Measurements from ENCODE around the gene SLC12A5.
"Not testable (repeated sequence)": the region's sequence is repeated elsewhere in the genome, so short reads cannot be mapped to it uniquely, and the experiment has no call there.

SLC12A5 gene

DNA sequence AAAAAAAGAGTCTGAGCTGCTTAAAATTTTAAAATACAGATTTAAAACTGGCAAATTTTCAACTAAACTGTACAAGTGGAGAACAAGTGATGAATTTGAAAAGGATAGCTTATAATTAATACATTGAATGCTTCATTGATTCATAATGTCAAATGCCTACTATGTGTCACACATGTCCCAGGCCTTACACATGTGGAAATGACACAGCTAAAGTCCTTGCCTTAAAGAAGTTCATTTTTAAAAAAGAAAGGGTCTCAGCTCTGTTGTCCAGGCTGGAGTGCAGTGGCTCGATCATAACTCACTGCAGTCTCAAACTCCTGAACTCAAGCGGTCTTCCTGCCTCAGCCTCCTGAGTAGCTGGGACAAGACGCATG is 55.8 kb downstream of the SLC12A5 start:
- no peak for DNase-seq

DNA sequence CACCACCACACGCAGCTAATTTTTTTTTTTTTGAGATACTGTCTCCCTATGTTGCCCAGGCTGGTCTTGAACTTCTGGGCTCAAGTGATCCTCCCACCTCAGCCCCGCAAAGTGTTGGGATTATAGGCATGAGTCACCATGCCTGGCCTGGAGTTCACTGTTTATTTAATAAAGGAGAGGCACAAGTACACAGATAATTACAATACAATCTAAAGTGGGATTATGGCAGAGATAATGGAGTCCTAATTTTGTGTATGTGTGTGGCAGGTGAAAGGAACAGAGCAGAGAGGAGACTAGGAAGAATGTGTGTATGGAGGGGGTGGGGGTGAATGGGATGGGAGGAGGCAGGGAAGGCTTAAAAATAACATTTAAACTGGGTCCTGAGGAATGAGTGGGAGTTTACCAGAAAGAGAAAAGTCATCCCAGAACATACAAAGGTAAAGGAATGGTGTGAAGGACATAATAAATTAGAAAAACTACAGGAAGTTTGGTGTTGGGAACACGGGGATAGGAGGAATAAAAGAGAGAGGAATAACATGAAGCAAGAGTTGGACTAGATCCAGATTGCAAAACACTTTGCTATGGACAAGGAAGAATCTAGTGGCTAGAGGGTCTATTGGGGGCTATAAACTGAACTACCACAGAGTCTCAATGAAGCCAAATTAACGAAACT is 56.3 kb downstream of the SLC12A5 start:
- no peak for DNase-seq

DNA sequence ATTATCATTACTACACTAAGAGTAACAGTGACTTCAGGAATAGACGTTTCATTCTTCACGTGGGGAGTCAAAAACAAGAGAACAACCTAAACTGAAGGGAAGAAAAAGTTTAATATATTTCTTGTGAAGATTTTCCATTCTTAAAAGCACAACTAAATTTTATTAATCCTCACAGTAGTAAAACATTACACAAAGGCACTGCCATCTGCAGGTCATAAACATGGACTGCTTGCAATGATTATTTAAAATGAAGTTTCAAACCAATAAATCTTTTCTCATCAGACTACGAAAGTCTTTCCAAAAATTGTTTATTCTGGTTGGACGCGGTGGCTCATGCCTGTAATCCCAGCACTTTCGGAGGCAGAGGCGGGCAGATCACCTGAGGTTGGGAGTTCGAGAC is 58.1 kb downstream of the SLC12A5 start:
- no peak for DNase-seq

DNA sequence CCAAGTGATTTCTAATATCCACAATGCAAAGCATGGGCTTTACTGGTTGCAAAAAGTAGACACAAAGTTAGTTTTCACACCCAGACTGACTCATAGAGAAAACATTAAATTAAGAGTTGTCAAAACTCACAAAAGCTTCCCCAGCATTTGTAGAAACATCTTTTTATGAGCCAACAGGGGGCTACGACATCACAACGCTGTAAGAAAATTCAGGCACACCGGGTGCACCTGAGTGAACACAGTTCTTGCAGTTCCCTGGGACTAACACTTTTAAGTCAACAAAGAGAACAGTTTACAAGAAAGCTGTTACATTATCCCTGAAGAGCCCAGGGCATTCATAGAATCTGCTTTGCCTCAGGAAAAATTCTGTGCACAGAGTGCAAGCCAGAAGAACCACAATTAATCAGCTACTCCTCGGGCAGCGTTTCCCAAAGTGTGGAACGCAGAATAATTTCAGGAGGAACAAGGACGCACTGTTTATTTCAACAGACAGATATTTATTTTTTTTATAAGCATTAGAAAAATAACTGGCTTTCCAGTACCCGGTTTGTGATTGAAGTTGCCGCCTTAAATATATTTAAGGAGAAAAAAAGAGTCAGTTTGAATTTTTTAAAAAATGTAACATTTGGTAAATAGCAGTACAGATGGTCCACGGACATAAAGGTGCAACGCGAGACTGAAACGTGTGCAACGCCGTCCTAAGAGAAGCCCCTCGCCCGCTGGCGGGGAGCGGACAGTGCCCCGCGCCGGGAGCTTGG is 59.6 kb downstream of the SLC12A5 start:
- DNase-seq = no peak

DNA sequence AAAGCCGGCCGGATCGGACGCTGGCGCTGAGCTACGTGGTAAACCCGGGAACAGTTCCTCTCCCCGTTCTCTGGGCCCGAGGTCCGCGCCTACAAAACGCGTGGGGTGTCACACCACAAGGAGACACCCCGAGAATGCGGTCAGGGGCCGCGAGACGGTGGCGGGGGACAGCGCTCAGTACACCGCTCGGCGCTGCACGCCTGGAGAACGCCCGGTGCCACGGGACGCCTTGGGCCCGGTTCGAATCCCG is 60.1 kb downstream of the SLC12A5 start:
- no peak for DNase-seq

DNA sequence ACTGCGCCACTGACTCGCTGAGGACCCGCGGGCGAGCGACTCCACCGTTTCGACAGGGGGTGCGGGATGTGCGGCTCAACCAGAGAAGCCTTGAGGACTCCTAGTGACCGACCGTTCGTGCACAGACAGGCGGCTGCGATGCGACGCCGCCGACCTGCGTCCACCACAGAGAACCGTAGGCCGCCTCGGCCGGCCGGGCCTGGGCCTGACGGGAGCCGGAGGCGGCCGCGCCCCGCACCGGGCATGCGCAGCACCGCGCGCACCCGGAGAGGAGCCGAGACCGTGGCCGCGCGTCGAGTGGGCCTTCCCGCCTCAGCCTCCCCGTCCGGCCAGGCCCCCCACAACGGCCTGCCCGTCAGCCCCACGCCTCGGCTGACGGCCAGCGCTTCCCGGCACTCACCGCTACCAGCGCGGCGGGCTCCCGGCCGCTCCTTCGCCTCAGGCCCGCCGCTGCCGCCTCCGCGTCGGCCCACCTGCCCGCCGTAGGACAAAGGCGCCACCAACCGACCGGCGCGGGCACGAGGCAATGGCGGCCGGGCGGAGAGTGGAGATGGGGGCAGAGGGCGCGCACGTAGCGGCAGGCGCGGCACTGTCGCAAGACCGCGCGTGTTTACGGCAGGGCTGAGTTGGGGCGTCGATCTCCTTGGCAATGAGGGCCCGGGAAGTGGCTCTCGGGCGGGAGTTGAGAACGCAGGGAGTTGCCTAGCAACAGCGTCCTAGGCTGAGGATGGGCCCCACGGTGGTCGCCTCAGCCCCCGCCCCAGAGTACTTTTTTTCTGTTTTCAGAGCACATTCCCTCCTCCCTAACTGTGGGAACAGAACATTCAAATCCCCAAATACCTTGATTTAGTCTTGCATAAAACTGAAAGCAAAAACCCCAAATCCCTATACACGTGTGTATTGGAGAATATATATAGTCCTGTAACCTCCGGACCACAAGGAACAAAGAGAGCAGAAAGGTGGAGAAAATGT is 60.7 kb downstream of the SLC12A5 start, which contains the start of gene NCOA5:
TSS of gene NCOA5 (minus strand) at position 546 of the 972 bp plus-strand sequence. CDS start 10,538 bp downstream, outside the sequence.
- peak; percentile 96 for DNase-seq

DNA sequence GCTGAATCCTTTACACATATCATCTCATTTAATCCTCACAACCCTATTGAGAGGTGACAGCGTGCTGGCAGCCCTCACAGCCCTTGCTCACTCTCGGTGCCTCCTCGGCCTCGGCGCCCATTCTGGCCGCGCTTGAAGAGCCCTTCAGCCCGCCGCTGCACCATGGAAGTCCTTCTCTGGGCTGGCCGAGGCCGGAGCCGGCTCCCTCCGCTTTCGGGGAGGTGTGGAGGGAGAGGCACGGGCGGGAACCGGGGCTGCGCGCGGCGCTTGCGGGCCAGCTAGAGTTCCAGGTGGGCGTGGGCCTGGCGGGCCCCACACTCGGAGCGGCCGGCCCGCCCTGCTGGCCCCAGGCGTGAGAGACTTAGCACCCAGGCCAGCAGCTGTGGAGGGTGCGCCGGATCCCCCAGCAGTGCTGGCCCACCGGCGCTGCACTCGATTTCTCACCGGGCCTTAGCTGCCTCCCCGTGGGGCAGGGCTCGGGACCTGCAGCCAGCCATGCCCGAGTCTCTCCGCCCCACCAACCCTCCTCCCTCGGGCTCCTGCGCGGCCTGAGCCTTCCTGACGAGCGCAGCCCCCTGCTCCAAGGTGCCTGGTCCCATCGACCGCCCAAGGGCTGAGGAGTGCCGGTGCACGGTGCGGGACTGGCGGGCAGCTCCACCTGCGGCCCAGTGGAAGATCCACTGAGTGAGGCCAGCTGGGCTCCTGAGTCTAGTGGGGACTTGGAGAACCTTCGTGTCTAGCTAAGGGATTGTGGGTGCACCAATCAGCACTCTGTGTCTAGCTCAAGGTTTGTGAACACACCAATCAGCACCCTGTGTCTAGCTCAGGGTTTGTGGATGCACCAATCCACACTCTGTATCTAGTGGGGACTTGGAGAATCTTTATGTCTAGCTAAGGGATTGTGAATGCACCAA is 62.9 kb downstream of the SLC12A5 start:
- DNase-seq = not testable (repeated sequence)

DNA sequence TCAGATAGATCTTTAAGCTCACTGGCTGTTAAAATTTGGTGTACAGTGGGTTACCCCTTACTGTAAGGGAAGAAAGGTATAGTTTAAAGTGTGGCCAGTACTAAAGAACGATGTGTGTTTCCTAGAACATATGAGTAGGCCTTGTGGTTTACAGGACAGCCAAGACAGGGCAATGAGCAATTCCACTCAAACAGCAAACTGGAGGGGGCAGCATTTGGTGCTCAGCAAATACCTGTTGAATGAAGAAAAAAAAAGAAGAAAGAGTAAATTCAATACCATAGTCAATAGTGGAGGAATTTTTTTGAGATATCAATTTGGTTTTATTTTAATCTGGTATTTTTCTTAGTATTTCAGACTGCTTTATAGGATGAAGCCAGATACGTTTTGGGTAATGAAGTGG is 64.5 kb downstream of the SLC12A5 start:
- DNase-seq = no peak

DNA sequence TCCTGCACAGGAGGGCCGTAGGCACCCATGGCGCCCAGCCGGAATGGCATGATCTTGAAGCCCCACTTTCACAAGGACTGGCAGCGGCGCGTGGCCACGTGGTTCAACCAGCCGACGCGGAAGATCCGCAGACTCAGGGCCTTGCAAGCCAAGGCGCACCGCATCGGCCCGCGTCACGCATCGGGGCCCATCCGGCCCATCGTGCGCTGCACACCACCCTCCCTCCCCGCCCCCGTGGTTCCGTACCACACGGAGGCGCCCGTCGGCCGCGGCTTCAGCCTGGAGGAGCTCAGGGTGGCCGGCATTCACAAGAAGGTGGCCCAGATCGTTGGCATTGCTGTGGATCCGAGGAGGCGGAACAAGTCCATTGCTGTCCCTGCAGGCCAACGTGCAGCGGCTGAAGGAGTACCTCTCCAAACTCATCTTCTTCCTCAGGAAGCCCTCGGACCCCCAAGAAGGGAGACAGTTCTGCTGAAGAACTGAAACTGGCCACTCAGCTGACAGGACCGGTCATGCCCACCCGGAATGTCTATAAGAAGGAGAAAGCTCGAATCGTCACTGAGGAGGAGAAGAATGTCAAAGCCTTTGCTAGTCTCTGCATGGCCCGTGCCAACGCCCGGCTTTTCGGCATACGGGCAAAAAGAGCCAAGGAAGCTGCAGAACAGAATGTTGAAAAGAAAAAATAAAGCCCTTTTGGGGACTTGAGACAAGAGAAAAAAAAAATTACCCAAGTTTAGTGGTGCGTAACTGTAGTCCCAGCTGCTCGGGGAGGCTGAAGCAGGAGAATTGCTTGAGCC is 70.7 kb downstream of the SLC12A5 start:
- DNase-seq = no peak

DNA sequence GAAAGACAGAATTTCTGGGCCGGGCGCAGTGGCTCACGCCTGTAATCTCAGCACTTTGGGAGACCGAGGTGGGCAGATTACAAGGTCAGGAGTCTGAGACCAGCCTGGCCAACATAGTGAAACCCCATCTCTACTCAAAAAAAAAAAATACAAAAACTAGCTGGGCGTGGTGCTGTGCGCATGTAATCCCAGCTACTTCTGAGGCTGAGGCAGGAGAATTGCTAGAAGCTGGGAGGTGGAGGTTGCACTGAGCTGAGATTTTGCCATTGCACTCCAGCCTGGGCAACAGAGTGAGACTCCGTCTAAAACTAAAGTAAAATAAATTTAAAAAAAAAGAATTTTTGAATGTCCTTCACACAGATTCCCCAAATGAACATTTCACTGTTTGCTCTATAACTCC is 71.4 kb downstream of the SLC12A5 start:
- DNase-seq = not testable (repeated sequence)

DNA sequence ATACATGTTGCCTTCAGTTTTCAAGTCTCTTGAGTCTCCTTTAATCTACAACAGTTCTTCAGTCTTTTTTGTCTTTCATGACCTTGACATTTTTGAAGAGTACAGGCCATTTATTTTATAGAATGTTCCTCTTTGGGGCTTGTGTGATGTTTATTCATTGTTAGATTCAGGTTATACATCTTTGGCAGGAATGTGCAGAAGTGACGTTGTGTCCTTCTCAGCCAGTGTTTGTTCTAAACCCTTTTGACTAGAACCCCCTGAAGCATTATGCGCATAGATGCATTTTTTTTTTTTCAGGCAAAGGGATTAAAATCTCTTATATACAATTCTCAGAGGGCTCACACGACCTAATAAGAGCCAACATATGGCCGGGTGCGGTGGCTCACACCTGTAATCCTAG is 72.0 kb downstream of the SLC12A5 start:
- no peak for DNase-seq

DNA sequence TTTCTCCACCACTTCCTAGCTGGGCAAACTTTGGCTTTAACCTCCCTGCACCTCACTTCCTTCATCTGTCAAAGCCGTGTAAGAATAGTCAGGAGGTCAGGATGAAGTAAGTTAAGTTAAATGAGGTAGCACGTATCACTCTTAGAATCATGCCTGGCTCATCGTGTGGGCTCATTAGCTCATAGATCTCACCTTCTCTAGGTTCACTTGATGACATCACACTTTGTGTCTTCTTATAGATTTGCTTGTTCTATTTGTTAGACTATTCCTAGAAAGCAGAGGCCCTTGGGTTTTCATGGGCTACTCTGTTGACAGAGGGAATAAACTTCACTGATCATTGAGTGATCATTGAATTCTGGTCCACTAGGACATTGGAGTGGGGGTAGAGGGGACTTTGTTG is 72.9 kb downstream of the SLC12A5 start:
- DNase-seq = no peak

DNA sequence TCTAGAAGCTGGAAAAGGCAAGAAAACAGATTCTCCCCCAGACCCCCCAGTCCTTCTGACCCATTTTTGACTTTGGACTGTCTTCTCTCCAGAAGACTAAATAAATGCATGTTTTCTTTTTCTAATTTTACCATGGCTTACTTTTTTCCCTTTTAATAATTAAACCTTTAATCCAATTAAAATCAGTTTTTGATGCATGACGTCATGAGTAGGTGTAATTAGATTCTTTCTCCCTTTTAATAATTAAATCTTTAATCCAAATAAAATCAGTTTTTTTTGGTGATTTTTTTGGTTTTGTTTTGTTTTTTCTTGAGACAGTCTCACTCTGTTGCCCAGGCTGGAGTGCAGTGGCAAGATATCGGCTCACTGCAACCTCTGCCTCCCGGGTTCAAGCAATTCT is 73.9 kb downstream of the SLC12A5 start:
- no peak for DNase-seq

DNA sequence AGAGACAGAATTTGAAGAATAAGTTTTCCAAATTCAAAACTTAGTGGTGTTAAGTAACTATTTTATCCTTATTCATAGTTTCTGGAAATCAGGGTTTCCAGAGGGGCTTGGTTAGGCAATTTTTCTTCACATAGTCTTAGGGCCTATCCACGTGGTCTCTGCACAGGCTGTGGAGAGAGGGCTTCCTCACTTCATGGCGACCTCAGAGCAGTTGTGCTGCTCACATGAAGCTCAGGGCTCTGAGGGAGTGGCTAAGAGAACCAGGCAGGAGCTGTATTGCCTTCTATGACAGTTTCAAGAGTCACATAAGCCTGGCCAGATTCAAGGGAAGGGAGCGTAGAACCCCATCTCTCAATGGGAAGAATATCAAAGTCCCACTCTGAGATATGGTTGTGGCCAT is 75.2 kb downstream of the SLC12A5 start:
- no peak for DNase-seq

DNA sequence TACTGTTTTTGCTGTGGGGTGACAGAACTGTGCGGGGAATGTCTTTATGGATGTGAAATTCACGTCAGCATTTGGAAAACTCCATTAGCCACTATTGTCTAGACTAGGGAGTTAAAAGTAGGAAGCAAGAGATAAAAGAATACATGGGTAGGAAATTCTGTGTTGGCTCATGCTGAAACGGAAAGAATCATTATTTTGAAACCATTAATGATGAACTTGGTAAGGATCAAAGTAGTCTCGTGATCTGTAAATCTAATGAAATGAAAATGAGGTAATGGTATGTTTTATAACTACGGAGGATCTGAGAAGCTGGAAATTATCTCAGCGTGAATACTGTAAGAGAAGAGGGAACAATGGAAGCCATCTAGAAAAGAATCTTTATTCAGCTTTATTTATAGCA is 78.0 kb downstream of the SLC12A5 start:
- no peak for DNase-seq

DNA sequence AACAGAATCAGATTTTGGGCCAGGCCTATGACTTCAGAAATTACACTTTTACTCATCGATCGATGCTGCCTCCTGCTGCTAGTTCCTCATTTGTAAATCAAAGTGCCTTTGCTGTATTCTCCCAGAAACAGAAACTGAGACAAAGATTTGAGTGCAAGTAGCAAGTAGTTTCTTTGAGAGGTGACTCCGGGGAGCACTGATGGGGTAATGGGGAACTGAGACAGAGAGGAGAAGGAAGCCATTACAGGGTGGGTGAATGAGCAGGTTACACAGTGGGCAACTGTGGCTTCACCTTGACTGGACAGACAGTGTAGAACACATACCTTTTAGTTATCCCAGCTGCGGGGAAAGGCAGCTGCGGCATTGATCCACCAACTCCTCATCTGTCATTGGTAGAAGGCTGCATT is 79.4 kb downstream of the SLC12A5 start:
- DNase-seq = no peak

DNA sequence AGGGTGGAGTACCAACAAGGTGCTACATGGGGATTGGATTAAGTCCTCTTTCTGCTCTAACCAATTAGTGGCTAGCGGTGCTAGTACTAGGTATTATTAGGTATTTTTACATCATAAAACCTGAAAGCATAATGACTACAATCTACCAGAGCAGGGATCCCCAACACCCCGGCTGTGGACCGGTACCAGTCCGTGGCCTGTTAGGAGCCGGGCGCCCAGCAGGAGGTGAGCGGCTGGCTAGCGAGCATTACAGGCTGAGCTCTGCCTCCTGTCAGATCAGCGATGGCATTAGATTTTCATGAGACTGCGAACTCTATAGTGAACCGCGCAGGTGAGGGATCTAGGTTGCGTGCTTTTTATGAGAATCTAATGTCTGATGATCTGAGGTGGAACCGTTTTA is 80.0 kb downstream of the SLC12A5 start:
- DNase-seq = no peak
